Kidney (tissue), 22 donors: ENCODE results near the gene PSMA6. TPM values are rescaled to one million over a fixed set of nuclear protein-coding genes. Genes with fewer than 3 reads are reported as not detected.

ENCODE experiments used
- DNase-seq, 5 donors: peaks; one replicate each; pipeline ENCODE4 v3.0.0-alpha.2; 2013 to 2020
- FAIRE-seq: peaks from 2 replicates; lab custom pipeline; 2012; peaks lifted over from hg19 to GRCh38; lab: Jason Lieb, UNC
- H3K27ac ChIP-seq, 2 donors: one replicate each; pipeline ENCODE4 v1.7.0; 2013; ENCODE audit warnings: low read depth in 2 of 2, low read length in 2 of 2, inconsistent platforms in 1 of 2
- H3K27me3 ChIP-seq: one replicate; pipeline ENCODE4 v1.7.1; 2013; ENCODE audit warnings: low read length, inconsistent platforms; ENCODE audit not compliant: control insufficient read depth, insufficient read depth
- H3K36me3 ChIP-seq, 3 donors: one replicate each; pipeline versions ENCODE4 v1.7.0 to v1.7.1; 2013; ENCODE audit warnings: low read length in 3 of 3, control low read depth in 1 of 3, inconsistent platforms in 1 of 3; ENCODE audit not compliant: insufficient read depth in 3 of 3, control insufficient read depth in 2 of 3
- H3K4me1 ChIP-seq, 3 donors: one replicate each; pipeline versions ENCODE4 v1.7.0 to v1.7.1; 2013; ENCODE audit warnings: low read length in 3 of 3, inconsistent platforms in 1 of 3, low read depth in 1 of 3; ENCODE audit not compliant: control insufficient read depth in 2 of 3, insufficient read depth in 2 of 3
- H3K4me3 ChIP-seq, 3 donors: one replicate each; pipeline versions ENCODE4 v1.7.0 to v1.8.1; 2013; ENCODE audit warnings: low read length in 3 of 3, control low read depth in 1 of 3, inconsistent platforms in 1 of 3
- H3K9ac ChIP-seq, 3 donors: one replicate each; pipeline versions ENCODE4 v1.7.0 to v1.7.1; 2013; ENCODE audit warnings: low read length in 3 of 3, control low read depth in 1 of 3, inconsistent platforms in 1 of 3
- H3K9me3 ChIP-seq, 3 donors: one replicate each; pipeline versions ENCODE4 v1.7.0 to v1.7.1; 2013; ENCODE audit warnings: low read length in 3 of 3, control low read depth in 1 of 3, inconsistent platforms in 1 of 3; ENCODE audit not compliant: control insufficient read depth in 2 of 3, insufficient read depth in 1 of 3
- intact Hi-C: fragments of 100-400 bp; cut with DNase I; formaldehyde crosslinking; loops from one replicate; pipeline ENCODE4 v1.11.1; 2022
- long read RNA-seq, 10 donors: library from polyadenylated mRNA in 1 of 10; unstranded in 1 of 10; transcript quantifications; one replicate each; pipeline ENCODE4 v2.0.0 and lab custom pipeline, GENCODE V29; 2021 to 2026
- polyA plus RNA-seq: library from polyadenylated mRNA; stranded (reverse); fragments of 350-450 nt; fragmentation: Illumina TruSeq; extraction: RNeasy Lipid Tissue Mini Kit (QIAGEN cat#74804); gene quantifications from one replicate; pipeline ENCODE4 v1.2.3, GENCODE V29; 2014; ENCODE audit warnings: low read depth, low replicate concordance; ENCODE audit not compliant: insufficient read depth
- total RNA-seq: library from RNA; stranded (reverse); fragmentation: NEBNext Ultra II Directional; extraction: Animal tissue kit (Norgen Biotek cat#: 25700); gene quantifications from one replicate; pipeline ENCODE4 v1.2.1, GENCODE V29; 2021
- TF ChIP-seq, protein P1 (sequence below): IDR thresholded peaks from 3 replicates; pipeline ENCODE4 v1.5.1; 2012; ENCODE audit warnings: mild to moderate bottlenecking, moderate library complexity, borderline replicate concordance; ENCODE audit not compliant: insufficient read depth; ENCODE audit errors: extremely low read depth
- donor health status: control.
- donor health status: control.
- donor health status: control.
- donor health status: control.
- donor health status: control.
- donor health status: DM: yes; HTN: yes; CAD: no.
- donor health status: Normal renal cell carcinoma (clear cell type).

The PSMA6 gene
- total RNA-seq (127 TPM), polyA plus RNA-seq (174 TPM)
- long read RNA-seq, donor 1, full-length matches to known transcripts: 75 of 75 reads
- long read RNA-seq, donor 1, partial matches to known transcripts: 0 of 75 reads
- long read RNA-seq, donor 1, other reads (novel, unspliced or antisense): 0 of 75 reads
- long read RNA-seq, donor 2, full-length matches to known transcripts: 98 of 98 reads
- long read RNA-seq, donor 2, partial matches to known transcripts: 0 of 98 reads
- long read RNA-seq, donor 2, other reads (novel, unspliced or antisense): 0 of 98 reads
- long read RNA-seq, donor 3, full-length matches to known transcripts: 115 of 115 reads
- long read RNA-seq, donor 3, partial matches to known transcripts: 0 of 115 reads
- long read RNA-seq, donor 3, other reads (novel, unspliced or antisense): 0 of 115 reads
- long read RNA-seq, donor 4, transcript PSMA6-201 (7 exons, 1,029 nt): major isoform, 82 of 90 reads
- long read RNA-seq, donor 4, partial matches to known transcripts: 0 of 90 reads
- long read RNA-seq, donor 4, other reads (novel, unspliced or antisense): 0 of 90 reads
- long read RNA-seq, donor 5, full-length matches to known transcripts: 5 of 5 reads
- long read RNA-seq, donor 5, partial matches to known transcripts: 0 of 5 reads
- long read RNA-seq, donor 5, other reads (novel, unspliced or antisense): 0 of 5 reads
- long read RNA-seq, donor 6, full-length matches to known transcripts: 255 of 304 reads
- long read RNA-seq, donor 6, partial matches to known transcripts: 44 of 304 reads
- long read RNA-seq, donor 6, other reads (novel, unspliced or antisense): 5 of 304 reads
- long read RNA-seq, donor 7, transcript PSMA6-201 (7 exons, 1,029 nt): major isoform, 63 of 67 reads
- long read RNA-seq, donor 7, partial matches to known transcripts: 0 of 67 reads
- long read RNA-seq, donor 7, other reads (novel, unspliced or antisense): 2 of 67 reads
- long read RNA-seq, donor 8, full-length matches to known transcripts: 82 of 82 reads
- long read RNA-seq, donor 8, partial matches to known transcripts: 0 of 82 reads
- long read RNA-seq, donor 8, other reads (novel, unspliced or antisense): 0 of 82 reads
- long read RNA-seq, donor 9, full-length matches to known transcripts: 73 of 73 reads
- long read RNA-seq, donor 9, partial matches to known transcripts: 0 of 73 reads
- long read RNA-seq, donor 9, other reads (novel, unspliced or antisense): 0 of 73 reads
- long read RNA-seq, donor 10, full-length matches to known transcripts: 88 of 99 reads
- long read RNA-seq, donor 10, partial matches to known transcripts: 11 of 99 reads
- long read RNA-seq, donor 10, other reads (novel, unspliced or antisense): 0 of 99 reads

DNA sequence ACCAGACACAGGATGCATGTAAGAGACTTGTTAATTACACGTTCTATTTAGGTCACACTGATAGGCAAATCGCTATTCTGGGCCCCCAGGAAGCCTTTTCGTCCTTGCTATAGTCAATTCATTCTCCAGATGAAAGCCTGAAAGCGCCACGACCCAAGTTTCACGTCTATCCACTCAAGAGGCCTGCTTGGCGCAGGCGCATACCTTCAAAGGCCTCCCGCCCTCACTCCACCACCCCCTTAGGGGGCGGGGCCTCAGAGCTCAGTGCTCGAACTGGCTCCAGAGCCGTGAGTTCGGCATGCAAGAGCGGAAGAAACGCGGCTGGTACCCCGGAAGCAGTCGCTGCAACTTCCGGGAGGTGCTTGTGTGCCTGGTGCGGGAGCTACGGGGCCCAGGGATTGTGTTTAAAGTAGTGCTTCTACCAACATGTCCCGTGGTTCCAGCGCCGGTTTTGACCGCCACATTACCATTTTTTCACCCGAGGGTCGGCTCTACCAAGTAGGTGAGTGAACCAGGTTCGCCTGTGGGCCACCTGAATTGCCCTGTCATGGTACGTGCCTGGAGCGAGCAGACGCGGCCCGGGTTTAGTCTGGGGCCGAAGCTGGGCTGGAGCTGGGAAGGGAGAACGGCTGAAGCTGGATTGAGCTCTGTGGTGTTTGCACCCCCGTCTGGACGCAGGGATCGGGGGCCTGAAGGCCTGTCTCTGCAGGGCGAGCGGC, at the start of gene PSMA6:
Gene PSMA6, plus strand, starts transcription at position 332 of the 719 bp plus-strand sequence. Its CDS starts 95 bp downstream, at position 427.
- no peaks in the 10 kb centered on the region for H3K27me3 ChIP-seq
- TF ChIP-seq, protein P1, sequence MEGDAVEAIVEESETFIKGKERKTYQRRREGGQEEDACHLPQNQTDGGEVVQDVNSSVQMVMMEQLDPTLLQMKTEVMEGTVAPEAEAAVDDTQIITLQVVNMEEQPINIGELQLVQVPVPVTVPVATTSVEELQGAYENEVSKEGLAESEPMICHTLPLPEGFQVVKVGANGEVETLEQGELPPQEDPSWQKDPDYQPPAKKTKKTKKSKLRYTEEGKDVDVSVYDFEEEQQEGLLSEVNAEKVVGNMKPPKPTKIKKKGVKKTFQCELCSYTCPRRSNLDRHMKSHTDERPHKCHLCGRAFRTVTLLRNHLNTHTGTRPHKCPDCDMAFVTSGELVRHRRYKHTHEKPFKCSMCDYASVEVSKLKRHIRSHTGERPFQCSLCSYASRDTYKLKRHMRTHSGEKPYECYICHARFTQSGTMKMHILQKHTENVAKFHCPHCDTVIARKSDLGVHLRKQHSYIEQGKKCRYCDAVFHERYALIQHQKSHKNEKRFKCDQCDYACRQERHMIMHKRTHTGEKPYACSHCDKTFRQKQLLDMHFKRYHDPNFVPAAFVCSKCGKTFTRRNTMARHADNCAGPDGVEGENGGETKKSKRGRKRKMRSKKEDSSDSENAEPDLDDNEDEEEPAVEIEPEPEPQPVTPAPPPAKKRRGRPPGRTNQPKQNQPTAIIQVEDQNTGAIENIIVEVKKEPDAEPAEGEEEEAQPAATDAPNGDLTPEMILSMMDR: no peak
- H3K27ac ChIP-seq: peak within 1 kb of the TSS; percentile 79
- peaks cover 2 to 9% (median 5%) of the 10 kb centered on the region in 3 donors for H3K4me1 ChIP-seq
- DNase-seq: peak; percentile 99 to 100 (median 100)
- peak; percentile 85 for FAIRE-seq
- H3K36me3 ChIP-seq: no peaks in the 10 kb centered on the region
- peak within 1 kb of the TSS; percentile 68 to 95 (median 77) for H3K9ac ChIP-seq
- no peaks in the 10 kb centered on the region for H3K9me3 ChIP-seq
- H3K4me3 ChIP-seq: peak within 1 kb of the TSS; percentile 76 to 96 (median 77)
- intact Hi-C loops: no loop called here

DNA sequence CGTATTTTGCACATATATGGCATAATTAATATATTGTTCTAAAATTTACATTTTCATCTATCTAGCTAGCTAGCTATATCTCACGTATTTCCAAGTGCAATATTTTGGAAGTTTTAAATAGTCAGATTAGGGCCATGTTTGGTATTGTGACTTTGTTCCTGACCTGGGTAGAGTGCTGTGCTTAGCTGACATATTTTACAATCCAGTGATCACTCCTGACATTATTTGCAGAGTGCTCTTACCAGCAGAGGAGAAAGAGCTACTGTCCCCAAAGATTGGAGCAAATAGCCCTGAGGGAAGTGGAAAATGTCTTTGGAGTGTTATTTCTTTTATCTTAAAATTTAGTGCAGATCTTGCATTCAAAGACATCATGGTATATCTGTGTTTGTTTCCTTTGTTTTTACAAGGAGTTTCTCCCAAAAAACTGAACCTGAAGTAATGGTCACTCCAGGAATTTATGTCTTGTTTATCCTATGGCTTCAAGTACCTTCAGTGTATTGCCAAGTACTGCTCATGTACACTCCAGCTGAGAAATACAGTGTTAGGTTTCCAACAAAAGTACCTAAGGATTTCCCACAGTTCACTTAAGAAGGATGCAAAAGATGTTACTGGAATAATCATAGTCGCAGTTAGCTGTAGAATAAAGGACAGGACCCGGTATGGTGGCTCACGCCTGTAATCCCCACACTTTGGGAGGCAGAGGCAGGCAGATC, 49.4 kb upstream of the PSMA6 start:
- no peak overlapping the region for H3K4me3 ChIP-seq
- TF ChIP-seq, protein P1: no peak
- H3K27ac ChIP-seq: no peak overlapping the region
- no peaks in the 10 kb centered on the region for H3K4me1 ChIP-seq
- no peaks in the 10 kb centered on the region for H3K9me3 ChIP-seq
- intact Hi-C loops: no loop called here
- no peak overlapping the region for H3K9ac ChIP-seq
- DNase-seq (no peak), FAIRE-seq (no peak)
- H3K27me3 ChIP-seq: no peaks in the 10 kb centered on the region
- H3K36me3 ChIP-seq: no peaks in the 10 kb centered on the region

DNA sequence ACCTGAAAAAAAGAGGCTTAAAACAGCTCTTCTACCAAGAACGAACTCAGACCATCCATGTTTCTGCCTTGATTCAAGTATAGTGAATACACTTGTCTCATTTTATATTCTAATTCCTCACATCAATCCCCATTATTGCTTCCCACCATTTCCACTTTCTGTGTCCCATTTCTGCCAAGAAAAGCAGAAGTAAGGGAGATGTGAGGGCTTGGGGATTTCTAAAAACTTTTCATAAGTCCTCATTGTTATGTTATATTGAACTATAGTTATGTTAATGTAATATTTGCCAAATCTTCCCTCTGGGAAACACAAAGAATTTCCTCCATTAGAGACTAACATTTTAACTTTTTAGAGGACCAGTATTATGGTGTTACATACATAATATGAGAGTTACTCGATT, 48.2 kb upstream of the PSMA6 start:
- Histone ChIP-seq H3K36me3 (no peaks in the 10 kb centered on the region), H3K27me3 (no peaks in the 10 kb centered on the region), H3K9me3 (no peaks in the 10 kb centered on the region), H3K4me1 (no peaks in the 10 kb centered on the region), H3K9ac (no peak overlapping the region), H3K4me3 (no peak overlapping the region), H3K27ac (no peak overlapping the region)
- TF ChIP-seq, protein P1: no peak
- intact Hi-C loops: no loop called here
- no peak for DNase-seq
- no peak for FAIRE-seq
